ENCODE results near the gene TAS2R30. TPM values are rescaled to one million over a fixed set of nuclear protein-coding genes. Genes with fewer than 3 reads are reported as not detected.
"Not testable (repeated sequence)": the region's sequence is repeated elsewhere in the genome, so short reads cannot be mapped to it uniquely, and the experiment has no call there.

TAS2R30 gene
- total and polyA plus RNA-seq, 2 donors (not counting 1 experiment from before 2014, with no cell fraction given), result 9.5 TPM; not detected in 1

GRCh38 chr12:11130999-11131398, 3.4 kb downstream of the TAS2R30 start:
- ChIA-PET POLR2A (no interaction called here), CTCF (no interaction called here)
- H3K27me3 Mint-ChIP-seq, result no peaks in the 10 kb centered on the region
- DNase-seq, result no peak
- peaks cover 0 to 4% (median 0%) of the 10 kb centered on the region in 3 donors for H3K9me3 ChIP-seq (ENCODE audit: control extremely low read depth in 1 of 3, control insufficient read depth in 2 of 3, insufficient read depth in 1 of 3, low read length in 2 of 3)
- no peak overlapping the region for H3K4me2 ChIP-seq (replicated peaks; ENCODE audit: low read depth, low read length, poor library complexity, severe bottlenecking)
- no peaks in the 10 kb centered on the region for H3K4me1 ChIP-seq (ENCODE audit: control insufficient read depth in 2 of 2, insufficient read depth in 2 of 2, low read length in 2 of 2)
- H3K27me3 ChIP-seq (replicated peaks in 1 of 4; ENCODE audit: control extremely low read depth in 1 of 4, control insufficient read depth in 3 of 4, insufficient read depth in 4 of 4, low read length in 3 of 4), result no peaks in the 10 kb centered on the region
- H3K27ac Mint-ChIP-seq, result no peak overlapping the region
- 0% methylated on average over 1 of the region's 2 CpGs for WGBS (ENCODE audit: insufficient coverage)
- H3K9me3 Mint-ChIP-seq (ENCODE audit: insufficient read depth), result no peaks in the 10 kb centered on the region
- peaks cover 43% of the 10 kb centered on the region for H3K79me2 ChIP-seq (ENCODE audit: control insufficient read depth, insufficient read depth, low read length)
- no peak overlapping the region for H3K4me3 Mint-ChIP-seq
- H3K36me3 ChIP-seq (replicated peaks in 1 of 2; ENCODE audit: control extremely low read depth in 1 of 2, control insufficient read depth in 1 of 2, extremely low read depth in 1 of 2, insufficient read depth in 2 of 2, low read length in 1 of 2), result peaks cover 0 to 2% of the 10 kb centered on the region in 2 experiments
- H3K4me1 Mint-ChIP-seq, result peaks cover 10% of the 10 kb centered on the region
- H3K4me3 ChIP-seq (ENCODE audit: control extremely low read depth in 1 of 5, extremely low read depth in 1 of 5, insufficient read depth in 1 of 5, low read depth in 2 of 5, low read length in 4 of 5), result no peak overlapping the region
- no peak for TF ChIP-seq CTCF (IDR thresholded peaks at IDR 0.05)
- TF ChIP-seq EZH2 (IDR thresholded peaks at IDR 0.05; ENCODE audit: borderline replicate concordance, insufficient read depth, low read depth, low read length, poor library complexity, severe bottlenecking), result no peak
- no peak overlapping the region for H2AFZ ChIP-seq (ENCODE audit: insufficient read depth, low read depth, low read length, poor library complexity, severe bottlenecking)
- H3K9ac ChIP-seq (ENCODE audit: low read length), result no peak overlapping the region
- peaks cover 6% of the 10 kb centered on the region for H4K20me1 ChIP-seq (ENCODE audit: control insufficient read depth, insufficient read depth, low read length, poor library complexity, severe bottlenecking)
- no peak overlapping the region for H3K27ac ChIP-seq (ENCODE audit: low read length in 2 of 2)
- intact Hi-C loops (cut with micrococcal nuclease), result no loop called here
- no peak for ATAC-seq (ENCODE audit: low read depth)

- Histone ChIP-seq H3K79me2 (ENCODE audit: control insufficient read depth, insufficient read depth, low read length) (peaks cover 40% of the 10 kb centered on the region), H3K27ac (ENCODE audit: low read length in 2 of 2) (no peak overlapping the region), H4K20me1 (ENCODE audit: control insufficient read depth, insufficient read depth, low read length, poor library complexity, severe bottlenecking) (peaks cover 6% of the 10 kb centered on the region), H3K4me3 (ENCODE audit: control extremely low read depth in 1 of 5, extremely low read depth in 1 of 5, insufficient read depth in 1 of 5, low read depth in 2 of 5, low read length in 4 of 5) (no peak overlapping the region), H3K4me2 (replicated peaks; ENCODE audit: low read depth, low read length, poor library complexity, severe bottlenecking) (no peak overlapping the region), H3K9me3 (ENCODE audit: control extremely low read depth in 1 of 3, control insufficient read depth in 2 of 3, insufficient read depth in 1 of 3, low read length in 2 of 3) (peaks cover 0 to 4% (median 0%) of the 10 kb centered on the region in 3 donors), H3K27me3 (replicated peaks in 1 of 4; ENCODE audit: control extremely low read depth in 1 of 4, control insufficient read depth in 3 of 4, insufficient read depth in 4 of 4, low read length in 3 of 4) (no peaks in the 10 kb centered on the region), H3K9ac (ENCODE audit: low read length) (no peak overlapping the region), H3K36me3 (replicated peaks in 1 of 2; ENCODE audit: control extremely low read depth in 1 of 2, control insufficient read depth in 1 of 2, extremely low read depth in 1 of 2, insufficient read depth in 2 of 2, low read length in 1 of 2) (peaks cover 0 to 2% of the 10 kb centered on the region in 2 experiments), H3K4me1 (ENCODE audit: control insufficient read depth in 2 of 2, insufficient read depth in 2 of 2, low read length in 2 of 2) (no peaks in the 10 kb centered on the region), H2AFZ (ENCODE audit: insufficient read depth, low read depth, low read length, poor library complexity, severe bottlenecking) (no peak overlapping the region)
- no peak overlapping the region for H3K27ac Mint-ChIP-seq
- H3K27me3 Mint-ChIP-seq, result no peaks in the 10 kb centered on the region
- H3K9me3 Mint-ChIP-seq (ENCODE audit: insufficient read depth), result no peaks in the 10 kb centered on the region
- TF ChIP-seq EZH2 (IDR thresholded peaks at IDR 0.05; ENCODE audit: borderline replicate concordance, insufficient read depth, low read depth, low read length, poor library complexity, severe bottlenecking), result no peak
- WGBS (ENCODE audit: insufficient coverage), result 94% methylated on average over 3 of the region's 3 CpGs
- ATAC-seq (ENCODE audit: low read depth) (no peak), DNase-seq (no peak)
- ChIA-PET CTCF (no interaction called here), POLR2A (no interaction called here)
- no peak overlapping the region for H3K4me3 Mint-ChIP-seq
- H3K4me1 Mint-ChIP-seq, result peaks cover 8% of the 10 kb centered on the region
- intact Hi-C loops (cut with micrococcal nuclease), result no loop called here
These were observed 4.1 kb downstream of the TAS2R30 start for GRCh38 chr12:11130382-11130781.

- peaks cover 83% of the 10 kb centered on the region for H3K79me2 ChIP-seq (ENCODE audit: control insufficient read depth, insufficient read depth, low read length)
- H3K27me3 ChIP-seq (replicated peaks in 1 of 4; ENCODE audit: control extremely low read depth in 1 of 4, control insufficient read depth in 3 of 4, insufficient read depth in 4 of 4, low read length in 3 of 4); H4K20me1 ChIP-seq (ENCODE audit: control insufficient read depth, insufficient read depth, low read length, poor library complexity, severe bottlenecking); CTCF ChIA-PET; H3K4me2 ChIP-seq (replicated peaks; ENCODE audit: low read depth, low read length, poor library complexity, severe bottlenecking); H3K4me3 ChIP-seq (ENCODE audit: control extremely low read depth in 1 of 5, extremely low read depth in 1 of 5, insufficient read depth in 1 of 5, low read depth in 2 of 5, low read length in 4 of 5); H3K9me3 Mint-ChIP-seq (ENCODE audit: insufficient read depth); H3K9me3 ChIP-seq (ENCODE audit: control extremely low read depth in 1 of 3, control insufficient read depth in 2 of 3, insufficient read depth in 1 of 3, low read length in 2 of 3); ATAC-seq (ENCODE audit: low read depth); intact Hi-C loops (cut with micrococcal nuclease); H2AFZ ChIP-seq (ENCODE audit: insufficient read depth, low read depth, low read length, poor library complexity, severe bottlenecking); POLR2A ChIA-PET; H3K27ac Mint-ChIP-seq; H3K4me3 Mint-ChIP-seq; H3K27ac ChIP-seq (ENCODE audit: low read length in 2 of 2); H3K9ac ChIP-seq (ENCODE audit: low read length); DNase-seq; H3K36me3 ChIP-seq (replicated peaks in 1 of 2; ENCODE audit: control extremely low read depth in 1 of 2, control insufficient read depth in 1 of 2, extremely low read depth in 1 of 2, insufficient read depth in 2 of 2, low read length in 1 of 2); H3K27me3 Mint-ChIP-seq: not testable (repeated sequence)
- H3K4me1 ChIP-seq (ENCODE audit: control insufficient read depth in 2 of 2, insufficient read depth in 2 of 2, low read length in 2 of 2), result peaks cover 7 to 11% of the 10 kb centered on the region in 2 donors
- peaks cover 45% of the 10 kb centered on the region for H3K4me1 Mint-ChIP-seq
- no CpG with 5 or more reads among the region's 1 CpG for WGBS (ENCODE audit: insufficient coverage)
These were observed 20.3 kb downstream of the TAS2R30 start for GRCh38 chr12:11114130-11114529.
